Activated naive CD8-positive, alpha-beta T cell (primary cell): ENCODE results near the gene FASTKD1.
"Not testable (repeated sequence)": the region's sequence is repeated elsewhere in the genome, so short reads cannot be mapped to it uniquely, and the experiment has no call there.

Source experiments
- H3K27ac Mint-ChIP-seq: one replicate; pipeline ENCODE4 v1.8.0; 2021; ENCODE audit warnings: mixed read lengths
- H3K27me3 Mint-ChIP-seq: one replicate; pipeline ENCODE4 v1.8.0; 2021; ENCODE audit warnings: mixed read lengths
- H3K36me3 Mint-ChIP-seq: one replicate; pipeline ENCODE4 v1.8.0; 2021; ENCODE audit warnings: mixed read lengths
- H3K4me1 Mint-ChIP-seq: one replicate; pipeline ENCODE4 v1.8.0; 2021; ENCODE audit warnings: low read depth, mixed read lengths
- H3K4me3 Mint-ChIP-seq: one replicate; pipeline ENCODE4 v1.8.0; 2021; ENCODE audit warnings: mild to moderate bottlenecking, mixed read lengths
- H3K9me3 Mint-ChIP-seq: one replicate; pipeline ENCODE4 v1.8.0; 2021; ENCODE audit warnings: low read depth, mixed read lengths

FASTKD1 gene, protein sequence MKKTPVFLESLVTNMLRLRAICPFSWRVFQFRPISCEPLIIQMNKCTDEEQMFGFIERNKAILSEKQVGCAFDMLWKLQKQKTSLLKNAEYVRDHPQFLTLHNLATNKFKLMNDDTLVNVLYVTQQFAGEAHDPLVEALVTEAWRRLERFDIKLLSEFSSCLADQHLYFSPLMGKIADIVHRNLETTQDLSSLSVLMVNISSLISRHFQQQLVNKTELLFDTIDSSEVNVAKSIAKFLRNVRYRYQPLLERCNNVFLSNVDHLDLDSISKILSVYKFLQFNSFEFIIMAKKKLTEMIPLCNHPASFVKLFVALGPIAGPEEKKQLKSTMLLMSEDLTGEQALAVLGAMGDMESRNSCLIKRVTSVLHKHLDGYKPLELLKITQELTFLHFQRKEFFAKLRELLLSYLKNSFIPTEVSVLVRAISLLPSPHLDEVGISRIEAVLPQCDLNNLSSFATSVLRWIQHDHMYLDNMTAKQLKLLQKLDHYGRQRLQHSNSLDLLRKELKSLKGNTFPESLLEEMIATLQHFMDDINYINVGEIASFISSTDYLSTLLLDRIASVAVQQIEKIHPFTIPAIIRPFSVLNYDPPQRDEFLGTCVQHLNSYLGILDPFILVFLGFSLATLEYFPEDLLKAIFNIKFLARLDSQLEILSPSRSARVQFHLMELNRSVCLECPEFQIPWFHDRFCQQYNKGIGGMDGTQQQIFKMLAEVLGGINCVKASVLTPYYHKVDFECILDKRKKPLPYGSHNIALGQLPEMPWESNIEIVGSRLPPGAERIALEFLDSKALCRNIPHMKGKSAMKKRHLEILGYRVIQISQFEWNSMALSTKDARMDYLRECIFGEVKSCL

DNA sequence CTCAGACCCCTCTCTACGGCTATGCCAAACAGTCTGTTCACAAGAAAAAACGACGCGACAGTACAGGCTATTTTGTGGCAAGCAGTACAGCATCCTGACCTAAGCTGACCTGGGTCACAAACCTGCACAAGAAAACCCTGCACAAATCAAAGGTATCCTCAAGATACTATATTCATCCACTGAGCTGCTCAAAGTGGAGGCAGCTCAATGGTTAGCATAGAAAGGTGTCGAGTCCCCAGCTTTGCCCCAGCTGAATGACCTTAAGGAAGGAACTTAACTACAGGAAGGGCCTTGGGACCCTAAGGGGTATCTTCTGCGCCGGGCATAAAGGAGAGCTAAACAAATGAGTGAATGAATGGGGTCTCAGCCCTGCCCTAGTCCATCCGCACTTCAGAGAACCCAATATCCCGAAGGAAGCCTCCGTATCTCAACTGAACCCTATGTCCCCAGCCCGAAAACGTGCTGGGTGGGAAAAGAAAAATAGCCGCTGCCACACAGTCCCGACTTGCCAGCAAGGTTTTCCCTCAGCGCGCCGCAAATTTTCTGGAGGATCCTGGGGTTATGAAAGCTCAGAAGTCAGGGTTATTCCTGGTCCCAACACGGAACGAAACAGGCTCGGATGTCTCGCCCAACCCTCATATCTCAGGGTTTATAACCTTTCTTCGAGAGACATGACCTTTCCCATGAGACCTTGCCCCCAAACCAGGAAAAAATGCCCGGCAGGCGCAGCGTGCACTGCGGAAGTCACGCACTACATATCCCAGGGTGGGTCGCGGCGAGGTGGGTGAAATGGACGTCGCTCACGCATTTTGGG is at the start of gene FASTKD1:
Gene FASTKD1, minus strand, starts transcription at position 706 of the 814 bp plus-strand sequence. CDS start 1,836 bp downstream, outside the sequence.
- H3K36me3 Mint-ChIP-seq, result peaks cover 2% of the 10 kb centered on the region
- H3K9me3 Mint-ChIP-seq, result no peaks in the 10 kb centered on the region
- peaks cover 20% of the 10 kb centered on the region for H3K4me1 Mint-ChIP-seq
- peak within 1 kb of the TSS; percentile 91 for H3K27ac Mint-ChIP-seq
- H3K27me3 Mint-ChIP-seq, result no peaks in the 10 kb centered on the region
- peak within 1 kb of the TSS; percentile 95 for H3K4me3 Mint-ChIP-seq

GRCh38 chr2:169623235-169623634 is 49.6 kb upstream of the FASTKD1 start:
- Mint-ChIP-seq H3K27me3 (no peaks in the 10 kb centered on the region), H3K9me3 (no peaks in the 10 kb centered on the region), H3K27ac (no peak overlapping the region), H3K4me1 (peaks cover 19% of the 10 kb centered on the region), H3K36me3 (peaks cover 21% of the 10 kb centered on the region), H3K4me3 (no peak overlapping the region)

DNA sequence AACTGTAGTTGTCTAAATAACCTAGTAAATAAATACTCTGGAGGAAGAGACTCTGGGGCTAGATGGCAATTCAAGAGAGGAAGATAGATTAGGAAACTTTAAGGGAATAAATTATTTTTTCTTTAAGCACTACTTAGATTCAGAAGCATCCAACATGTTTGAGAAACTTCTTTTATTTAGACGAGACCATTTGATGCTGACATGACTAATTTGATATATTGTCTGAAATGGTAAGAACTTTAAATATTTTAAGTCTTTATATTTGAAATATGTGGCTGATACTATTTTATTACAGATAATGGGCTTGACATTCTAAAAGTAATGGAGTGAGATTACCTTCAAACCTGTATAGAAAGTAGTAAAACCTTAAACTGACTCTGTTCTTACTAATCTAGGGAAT is 46.8 kb upstream of the FASTKD1 start:
- H3K4me1 Mint-ChIP-seq, result peaks cover 33% of the 10 kb centered on the region
- no peaks in the 10 kb centered on the region for H3K27me3 Mint-ChIP-seq
- no peaks in the 10 kb centered on the region for H3K9me3 Mint-ChIP-seq
- no peak overlapping the region for H3K27ac Mint-ChIP-seq
- H3K36me3 Mint-ChIP-seq, result peaks cover 40% of the 10 kb centered on the region
- H3K4me3 Mint-ChIP-seq, result no peak overlapping the region

DNA sequence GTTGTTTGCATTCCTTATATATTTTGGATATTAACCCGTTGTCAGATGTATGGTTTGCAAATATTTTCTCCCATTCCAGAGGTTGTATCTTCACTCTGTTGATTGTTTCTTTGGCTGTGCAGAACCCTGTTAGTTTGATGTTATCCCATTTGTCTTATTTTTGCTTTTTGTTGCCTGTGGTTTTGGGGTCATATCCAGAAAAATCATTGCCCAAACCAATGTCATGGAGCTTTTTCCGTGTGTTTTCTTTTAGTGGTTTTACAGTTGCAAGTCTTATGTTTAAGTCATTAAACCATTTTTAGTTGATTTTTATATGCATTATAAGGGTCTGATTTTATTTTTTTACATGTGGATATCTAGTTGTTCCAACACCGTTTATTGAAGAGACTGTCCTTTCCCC is 46.3 kb upstream of the FASTKD1 start:
- no peak overlapping the region for H3K27ac Mint-ChIP-seq
- no peak overlapping the region for H3K4me3 Mint-ChIP-seq
- H3K4me1 Mint-ChIP-seq, result peaks cover 33% of the 10 kb centered on the region
- no peaks in the 10 kb centered on the region for H3K9me3 Mint-ChIP-seq
- no peaks in the 10 kb centered on the region for H3K27me3 Mint-ChIP-seq
- peaks cover 42% of the 10 kb centered on the region for H3K36me3 Mint-ChIP-seq

DNA sequence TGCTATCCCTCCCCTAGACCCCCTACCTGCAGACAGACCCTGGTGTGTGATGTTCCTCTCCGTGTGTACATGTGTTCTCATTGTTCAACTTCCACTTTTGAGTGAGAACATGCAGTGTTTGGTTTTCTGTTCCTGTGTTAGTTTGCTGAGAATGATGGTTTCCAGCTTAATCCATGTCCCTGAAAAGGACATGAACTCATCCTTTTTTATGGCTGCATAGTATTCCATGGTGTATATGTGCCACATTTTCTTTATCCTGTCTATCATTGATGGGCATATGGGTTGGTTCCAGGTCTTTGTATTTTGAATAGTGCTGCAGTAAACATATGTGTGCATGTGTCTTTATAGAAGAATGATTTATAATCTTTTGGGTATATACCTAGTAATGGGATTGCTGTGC is 42.3 kb upstream of the FASTKD1 start:
- peaks cover 33% of the 10 kb centered on the region for H3K4me1 Mint-ChIP-seq
- H3K27ac Mint-ChIP-seq, H3K27me3 Mint-ChIP-seq: not testable (repeated sequence)

GRCh38 chr2:169613876-169614275 is 40.2 kb upstream of the FASTKD1 start:
- Mint-ChIP-seq H3K27me3 (no peaks in the 10 kb centered on the region), H3K36me3 (peaks cover 44% of the 10 kb centered on the region), H3K27ac (no peak overlapping the region), H3K4me1 (peaks cover 19% of the 10 kb centered on the region), H3K4me3 (no peak overlapping the region), H3K9me3 (no peaks in the 10 kb centered on the region)

More for the DNA sequence above, 42.3 kb upstream of the FASTKD1 start:
- H3K36me3 Mint-ChIP-seq, result peaks cover 46% of the 10 kb centered on the region
- not testable (repeated sequence) for H3K9me3 Mint-ChIP-seq, H3K4me3 Mint-ChIP-seq

DNA sequence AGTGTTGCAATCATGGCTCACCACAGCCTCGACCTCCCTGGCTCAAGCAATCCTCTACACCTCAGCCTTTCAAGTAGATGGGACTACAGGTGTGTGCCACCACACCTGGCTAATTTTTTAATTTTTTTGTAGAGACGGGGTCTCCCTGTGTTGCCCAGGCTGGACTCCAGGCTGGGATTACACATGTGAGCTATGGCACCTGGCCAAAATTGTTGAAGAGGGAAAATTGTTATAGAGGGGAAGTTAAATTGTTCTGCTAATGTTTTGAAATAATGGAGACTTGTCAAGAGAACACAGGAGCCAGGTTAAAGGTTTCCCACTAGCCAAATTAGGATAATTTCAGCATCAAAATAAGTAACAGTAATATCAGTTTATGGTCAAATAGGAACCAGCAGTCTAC is 35.6 kb upstream of the FASTKD1 start:
- Mint-ChIP-seq H3K27me3 (no peaks in the 10 kb centered on the region), H3K27ac (no peak overlapping the region), H3K4me1 (no peaks in the 10 kb centered on the region), H3K36me3 (peaks cover 13% of the 10 kb centered on the region), H3K4me3 (no peak overlapping the region), H3K9me3 (no peaks in the 10 kb centered on the region)

GRCh38 chr2:169599568-169599967 is 25.9 kb upstream of the FASTKD1 start:
- Mint-ChIP-seq H3K27ac (no peak overlapping the region), H3K36me3 (no peaks in the 10 kb centered on the region), H3K27me3 (no peaks in the 10 kb centered on the region), H3K4me1 (peaks cover 45% of the 10 kb centered on the region), H3K4me3 (no peak overlapping the region), H3K9me3 (no peaks in the 10 kb centered on the region)

DNA sequence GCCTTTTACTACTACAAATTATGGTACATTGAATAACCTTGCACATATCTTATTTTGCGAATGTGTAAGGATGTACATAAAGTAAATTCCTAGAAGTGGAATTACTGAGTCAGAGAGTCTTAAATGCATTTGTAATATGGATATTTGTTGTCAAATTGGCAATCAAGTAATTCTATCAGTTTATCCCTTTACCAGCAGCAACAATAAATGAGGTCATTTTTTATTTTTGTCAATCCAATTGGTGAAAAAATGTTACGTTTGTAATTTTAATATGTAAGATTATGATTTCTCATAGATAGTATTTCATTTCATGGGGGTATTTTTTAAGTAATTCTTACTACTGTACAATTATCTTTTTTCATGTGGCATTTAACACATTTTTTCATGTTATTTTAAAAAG is 25.3 kb upstream of the FASTKD1 start:
- Mint-ChIP-seq H3K27me3 (no peaks in the 10 kb centered on the region), H3K27ac (no peak overlapping the region), H3K4me1 (peaks cover 51% of the 10 kb centered on the region), H3K9me3 (no peaks in the 10 kb centered on the region), H3K4me3 (no peak overlapping the region), H3K36me3 (no peaks in the 10 kb centered on the region)

DNA sequence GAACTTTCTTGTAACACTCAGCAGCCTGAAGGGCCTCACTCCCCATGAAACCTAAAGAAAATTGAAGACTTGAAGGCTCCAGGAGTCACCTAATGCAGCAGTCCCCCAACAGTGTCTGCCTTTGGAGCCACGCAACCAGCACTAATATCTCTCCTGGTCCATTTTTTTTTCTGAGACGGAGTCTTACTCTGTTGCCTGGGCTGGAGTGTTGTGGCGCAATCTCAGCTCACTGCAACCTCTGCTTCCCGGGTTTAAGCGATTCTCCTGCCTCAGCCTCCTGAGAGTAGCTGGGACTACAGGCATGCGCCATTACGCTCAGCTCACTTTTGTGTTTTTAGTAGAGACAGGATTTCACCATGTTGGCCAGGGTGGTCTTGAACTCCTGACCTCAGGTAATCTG is 22.9 kb upstream of the FASTKD1 start:
- peaks cover 50% of the 10 kb centered on the region for H3K4me1 Mint-ChIP-seq
- not testable (repeated sequence) for H3K27ac Mint-ChIP-seq, H3K4me3 Mint-ChIP-seq, H3K9me3 Mint-ChIP-seq, H3K36me3 Mint-ChIP-seq, H3K27me3 Mint-ChIP-seq

DNA sequence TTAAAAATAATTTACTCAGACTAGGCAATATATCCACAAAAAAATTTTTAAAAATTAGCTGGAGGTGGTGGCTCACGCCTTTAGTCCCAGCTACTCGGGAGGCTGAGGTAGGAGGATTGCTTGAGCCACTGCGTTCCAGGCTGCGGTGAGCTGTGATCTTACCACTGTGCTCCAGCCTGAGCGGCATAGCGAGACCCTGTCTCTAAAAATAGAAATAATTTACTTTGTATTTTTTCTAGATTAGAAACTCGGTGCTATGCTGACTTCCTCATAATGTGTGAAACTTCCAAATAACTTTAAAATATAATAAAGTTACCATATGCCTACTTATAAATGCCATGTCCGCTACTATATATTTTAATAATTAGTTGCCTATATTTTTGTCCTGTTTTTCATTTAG is 17.1 kb upstream of the FASTKD1 start:
- peaks cover 56% of the 10 kb centered on the region for H3K4me1 Mint-ChIP-seq
- H3K27me3 Mint-ChIP-seq, result no peaks in the 10 kb centered on the region
- H3K27ac Mint-ChIP-seq, result no peak overlapping the region
- no peak overlapping the region for H3K4me3 Mint-ChIP-seq
- no peaks in the 10 kb centered on the region for H3K36me3 Mint-ChIP-seq
- H3K9me3 Mint-ChIP-seq, result no peaks in the 10 kb centered on the region

DNA sequence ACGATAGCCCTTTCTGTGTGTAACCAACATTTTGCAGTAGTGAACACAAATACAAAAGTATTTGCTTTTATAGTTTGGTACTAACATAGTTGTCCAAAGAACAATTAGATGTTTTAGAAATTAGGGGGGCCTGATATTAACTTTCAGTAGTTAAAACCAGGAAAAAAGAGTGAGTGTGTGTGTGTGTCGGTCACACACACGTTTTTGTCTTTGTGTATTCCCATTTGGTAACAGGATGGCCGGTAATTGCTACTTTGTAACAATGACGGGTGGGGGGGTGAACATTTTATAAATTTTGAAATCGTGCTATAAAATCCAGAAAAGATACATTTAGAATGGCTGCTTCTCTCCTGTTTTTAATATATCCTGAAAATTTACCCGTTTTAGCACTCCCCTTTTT is 12.0 kb upstream of the FASTKD1 start:
- H3K4me3 Mint-ChIP-seq, result peak overlapping the region; percentile 97
- H3K9me3 Mint-ChIP-seq, result peaks cover 3% of the 10 kb centered on the region
- H3K4me1 Mint-ChIP-seq, result peaks cover 45% of the 10 kb centered on the region
- peak overlapping the region; percentile 99 for H3K27ac Mint-ChIP-seq
- H3K27me3 Mint-ChIP-seq, result no peaks in the 10 kb centered on the region
- H3K36me3 Mint-ChIP-seq, result peaks cover 6% of the 10 kb centered on the region

DNA sequence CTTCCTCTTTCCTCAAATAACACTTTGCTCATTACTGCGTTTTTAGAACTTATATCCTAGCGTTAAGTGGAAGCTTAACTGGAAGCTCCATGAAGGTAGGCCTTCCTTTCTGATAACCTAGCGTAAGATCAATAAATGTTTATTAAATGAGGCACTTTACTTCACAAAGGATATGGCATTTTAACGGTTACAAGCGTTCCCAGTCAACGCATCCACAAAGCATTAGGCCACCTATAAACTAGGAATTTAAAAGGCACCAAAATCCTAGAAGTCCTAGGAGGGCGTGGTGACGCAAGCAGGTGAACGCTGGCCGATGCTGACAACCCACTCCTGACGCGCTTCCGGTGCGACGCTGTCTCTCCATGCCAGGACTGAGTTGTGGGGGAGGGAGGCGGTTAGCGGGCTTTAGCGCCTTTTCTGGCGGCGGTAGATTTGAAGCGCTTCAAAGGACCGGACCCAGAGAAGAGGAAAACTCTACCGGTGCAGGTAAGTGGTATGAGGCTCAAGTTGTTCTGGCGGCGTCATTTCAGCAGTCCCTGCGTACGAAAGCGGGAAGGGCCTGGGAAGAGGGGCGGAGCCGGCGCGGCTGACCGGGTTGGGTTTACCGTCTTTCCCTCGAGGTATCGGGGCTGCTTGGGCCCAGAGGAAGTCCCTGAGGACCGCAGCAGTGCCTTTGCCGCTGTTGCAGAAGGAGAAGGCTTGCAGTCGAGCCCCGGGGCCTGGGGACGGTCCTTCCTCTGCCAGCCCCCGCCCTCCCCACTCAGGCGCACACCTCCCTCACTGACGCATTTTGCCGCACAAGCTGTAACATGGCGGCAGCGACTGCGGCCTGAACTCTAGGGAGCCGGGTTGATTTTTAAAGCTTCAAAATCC is 10.6 kb upstream of the FASTKD1 start, which contains the start of gene PPIG:
Gene PPIG, plus strand, starts transcription at position 347 of the 873 bp plus-strand sequence. CDS start 19,691 bp downstream, outside the sequence.
- Mint-ChIP-seq H3K27me3 (no peaks in the 10 kb centered on the region), H3K9me3 (peaks cover 3% of the 10 kb centered on the region), H3K27ac (peak within 1 kb of the TSS; percentile 99), H3K36me3 (peaks cover 6% of the 10 kb centered on the region), H3K4me1 (peaks cover 33% of the 10 kb centered on the region), H3K4me3 (peak within 1 kb of the TSS; percentile 97)

DNA sequence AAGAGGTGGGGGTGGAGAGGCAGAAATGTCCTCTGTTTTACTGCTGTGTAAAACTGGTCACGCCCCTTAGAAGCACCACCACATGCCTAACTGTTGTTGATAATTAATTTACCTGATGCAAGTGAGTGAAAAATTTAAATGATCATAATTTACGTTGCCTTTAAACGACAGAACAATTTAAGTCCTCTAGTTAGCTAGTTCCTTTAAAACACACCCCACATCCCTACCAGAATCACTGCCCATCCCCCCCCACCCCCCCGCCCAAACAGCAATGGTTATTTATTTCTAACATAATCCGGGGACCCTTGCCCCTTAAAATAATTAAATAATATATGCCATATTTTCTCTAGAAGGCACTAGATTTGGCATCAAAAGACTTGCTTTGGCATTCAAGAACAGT is 9.9 kb upstream of the FASTKD1 start:
- Mint-ChIP-seq H3K36me3 (peaks cover 6% of the 10 kb centered on the region), H3K9me3 (peaks cover 3% of the 10 kb centered on the region), H3K4me1 (peaks cover 29% of the 10 kb centered on the region), H3K4me3 (peak overlapping the region; percentile 97), H3K27me3 (no peaks in the 10 kb centered on the region), H3K27ac (peak overlapping the region; percentile 99)
